Stimulated activated CD8-positive, alpha-beta memory T cell treated with anti-CD3 and anti-CD28 coated beads, Interleukin-4, amount 100 ng/mL, for 48 hours (primary cell): ENCODE results near the gene PPP1R2.
"Not testable (repeated sequence)": the region's sequence is repeated elsewhere in the genome, so short reads cannot be mapped to it uniquely, and the experiment has no call there.

Source experiments
- DNase-seq: peaks from one replicate; pipeline ENCODE4 v3.0.0-alpha.2; 2020

The PPP1R2 gene

DNA sequence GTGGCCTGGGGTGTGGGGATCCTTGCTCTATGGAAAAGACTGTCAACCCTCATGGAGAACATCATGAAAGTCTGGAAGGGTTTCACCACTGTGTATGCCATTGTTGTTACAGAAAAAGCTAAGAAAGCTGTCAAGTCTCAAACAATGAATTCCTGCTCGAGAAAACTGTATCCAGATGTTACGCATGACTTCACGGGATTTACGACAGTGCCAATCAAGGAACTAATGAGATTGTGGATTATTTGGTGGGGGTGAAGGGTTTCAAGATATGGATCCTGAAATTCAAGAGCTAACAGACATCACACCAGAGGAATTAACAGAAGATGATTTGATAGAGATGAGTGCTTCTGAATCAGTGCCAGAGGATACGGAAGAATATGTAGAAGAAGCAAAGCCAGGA is 7.8 kb downstream of the PPP1R2 start:
- no peak for DNase-seq

DNA sequence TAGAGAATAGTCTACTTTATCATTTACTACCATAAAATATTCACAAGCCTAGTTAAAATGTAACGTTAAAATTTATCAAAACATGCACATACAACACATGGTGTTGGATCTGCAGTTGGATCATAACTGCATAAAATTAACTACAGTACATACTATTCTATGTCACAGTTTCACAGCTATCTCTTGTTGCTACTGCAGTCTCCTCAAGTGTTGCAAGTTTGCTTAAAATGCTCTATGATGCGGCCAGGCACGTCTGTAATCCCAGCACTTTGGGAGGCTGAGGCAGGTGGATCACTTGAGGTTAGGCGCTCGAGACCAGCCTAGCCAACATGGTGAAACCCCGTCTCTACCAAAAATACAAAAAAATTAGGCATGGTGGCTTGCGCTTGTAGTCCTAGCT is 10.3 kb downstream of the PPP1R2 start:
- no peak for DNase-seq

DNA sequence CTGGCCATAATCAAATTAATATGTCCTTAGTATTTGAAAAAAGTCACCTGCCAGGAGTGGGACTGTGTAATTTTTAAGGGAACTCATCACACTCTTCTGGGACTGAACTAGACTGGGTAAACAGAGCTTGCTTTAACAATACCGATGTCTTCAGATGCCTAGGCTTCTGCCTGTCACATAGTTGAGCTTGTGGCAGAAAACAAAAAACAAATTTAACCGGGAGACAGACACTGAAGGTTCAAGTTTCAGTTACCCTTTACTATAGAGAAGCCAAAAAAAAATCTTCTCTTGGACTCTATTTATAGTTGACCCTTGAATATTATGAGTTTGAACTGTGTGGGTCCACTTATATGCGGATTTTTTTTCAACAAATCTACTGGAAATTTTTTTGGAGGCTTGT is 10.8 kb downstream of the PPP1R2 start:
- DNase-seq, result no peak

DNA sequence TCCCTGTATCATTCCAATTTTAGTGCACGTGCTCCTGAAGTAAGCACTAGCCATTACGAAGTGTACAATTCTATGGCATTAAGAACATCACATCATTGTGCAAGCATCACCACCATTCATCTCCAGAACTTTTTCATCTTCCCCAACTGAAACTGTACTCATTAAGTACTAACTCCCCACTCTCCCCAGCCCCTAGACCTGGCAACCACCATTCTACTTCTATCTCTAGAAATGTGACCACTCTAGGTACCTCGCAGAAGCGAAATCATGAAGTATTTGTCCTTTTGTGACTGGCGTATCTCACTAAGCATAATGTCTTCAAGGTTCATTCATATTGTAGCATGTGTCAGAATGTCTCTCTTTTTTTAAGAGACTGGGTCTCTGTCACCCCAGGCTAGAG is 11.4 kb downstream of the PPP1R2 start:
- no peak for DNase-seq

DNA sequence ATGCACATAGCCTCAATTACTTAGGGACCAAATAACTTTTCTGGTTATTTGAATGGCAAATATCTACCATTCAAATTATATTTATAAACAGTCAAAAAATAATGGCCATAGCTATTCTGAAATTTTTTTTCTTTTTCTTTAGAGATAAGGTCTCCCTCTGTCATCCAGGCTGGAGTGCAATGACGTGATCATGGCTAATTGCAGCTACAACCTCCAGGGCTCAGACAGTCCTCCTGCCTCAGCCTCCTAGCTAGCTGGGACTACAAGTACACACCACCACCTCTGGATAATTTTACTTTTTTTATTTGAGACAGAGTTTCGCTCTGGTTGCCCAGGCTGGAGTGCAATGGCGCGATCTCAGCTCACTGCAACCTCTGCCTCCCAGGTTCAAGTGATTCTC is 16.6 kb downstream of the PPP1R2 start:
- DNase-seq, result no peak

DNA sequence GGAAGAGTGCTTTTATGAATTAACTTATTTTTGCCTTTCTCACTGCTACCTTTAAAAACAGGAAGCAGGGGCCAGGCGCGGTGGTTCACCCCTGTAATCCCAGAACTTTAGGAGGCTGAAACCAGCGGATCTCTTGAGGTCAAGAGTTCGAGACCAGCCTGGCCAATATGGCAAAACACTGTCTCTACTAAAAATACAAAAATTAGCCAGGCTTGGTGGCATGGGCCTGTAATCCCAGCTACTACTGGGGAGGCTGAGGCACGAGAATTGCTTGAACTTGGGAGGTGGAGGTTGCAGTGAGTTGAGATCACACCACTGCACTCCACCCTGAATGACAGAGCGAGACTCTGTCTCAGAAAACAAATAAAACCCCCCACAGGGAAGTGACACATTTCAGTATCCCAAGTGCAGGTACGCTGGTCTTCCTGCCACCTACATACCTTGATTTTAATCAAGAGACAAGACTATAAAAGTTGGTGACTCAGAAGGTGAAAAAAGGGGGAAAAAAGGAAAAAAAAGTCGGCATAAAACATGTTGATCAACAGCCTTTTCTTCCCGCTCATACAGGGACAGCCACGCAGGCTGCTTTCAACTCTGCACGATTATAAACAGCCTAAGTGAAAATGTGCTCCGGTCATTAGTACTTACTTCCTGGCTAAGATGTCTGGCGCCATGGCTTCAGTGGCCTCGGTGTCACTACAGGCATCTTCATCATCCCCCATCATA is 18.8 kb downstream of the PPP1R2 start:
- DNase-seq, result peak; percentile 44

DNA sequence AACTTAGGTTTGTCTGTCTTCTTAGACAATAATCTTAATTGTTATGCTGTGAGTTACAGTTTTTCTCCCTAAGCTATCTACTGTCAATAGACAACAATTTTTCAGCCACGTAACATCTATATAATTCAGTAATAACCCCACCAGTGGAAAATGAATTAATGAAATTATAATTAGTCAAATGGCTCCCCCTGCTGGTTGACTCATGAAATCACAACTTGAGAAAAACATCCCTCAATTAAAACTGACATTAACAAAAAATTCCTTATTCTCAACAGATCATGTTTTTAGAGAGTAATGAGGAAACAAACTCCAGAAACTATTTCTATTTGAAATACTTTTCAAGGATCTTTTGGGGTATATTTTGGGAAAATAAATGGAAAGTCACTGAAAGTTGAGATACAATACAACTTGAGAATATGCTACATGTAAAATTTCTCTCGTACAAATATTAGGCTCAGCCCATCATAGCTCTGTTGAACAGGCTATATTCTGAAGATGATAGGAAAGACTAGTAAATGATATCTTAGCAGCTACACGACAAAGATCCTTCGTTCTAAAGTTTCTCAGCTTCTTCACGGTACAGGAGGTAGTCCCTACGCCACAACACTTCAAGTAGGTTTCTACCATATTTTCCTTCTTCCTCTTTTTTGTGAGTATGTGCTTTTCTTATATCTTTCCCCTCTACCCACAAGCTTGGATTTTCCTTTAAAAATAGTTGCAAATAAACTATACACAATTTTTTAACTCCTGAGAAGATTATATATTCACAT is 20.7 kb downstream of the PPP1R2 start:
- DNase-seq, result no peak

DNA sequence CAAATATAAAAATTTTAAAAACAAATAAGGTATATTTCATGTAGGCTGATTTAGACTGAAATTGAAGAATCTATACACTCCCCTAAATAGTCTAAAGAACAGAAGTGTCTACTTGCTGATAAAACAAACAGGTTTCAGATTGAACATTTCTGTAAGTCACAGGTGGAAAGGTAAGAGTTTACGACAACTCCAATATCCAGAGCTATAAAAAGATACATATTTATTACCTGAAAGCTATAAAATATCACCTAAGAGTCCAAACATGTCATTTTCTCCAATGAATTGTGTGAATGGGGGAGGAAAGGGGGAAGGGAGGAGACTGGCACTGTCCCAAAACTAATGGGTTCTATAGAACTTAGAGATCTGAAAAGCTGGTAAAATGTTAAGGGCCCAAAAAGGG is 26.1 kb downstream of the PPP1R2 start:
- no peak for DNase-seq

DNA sequence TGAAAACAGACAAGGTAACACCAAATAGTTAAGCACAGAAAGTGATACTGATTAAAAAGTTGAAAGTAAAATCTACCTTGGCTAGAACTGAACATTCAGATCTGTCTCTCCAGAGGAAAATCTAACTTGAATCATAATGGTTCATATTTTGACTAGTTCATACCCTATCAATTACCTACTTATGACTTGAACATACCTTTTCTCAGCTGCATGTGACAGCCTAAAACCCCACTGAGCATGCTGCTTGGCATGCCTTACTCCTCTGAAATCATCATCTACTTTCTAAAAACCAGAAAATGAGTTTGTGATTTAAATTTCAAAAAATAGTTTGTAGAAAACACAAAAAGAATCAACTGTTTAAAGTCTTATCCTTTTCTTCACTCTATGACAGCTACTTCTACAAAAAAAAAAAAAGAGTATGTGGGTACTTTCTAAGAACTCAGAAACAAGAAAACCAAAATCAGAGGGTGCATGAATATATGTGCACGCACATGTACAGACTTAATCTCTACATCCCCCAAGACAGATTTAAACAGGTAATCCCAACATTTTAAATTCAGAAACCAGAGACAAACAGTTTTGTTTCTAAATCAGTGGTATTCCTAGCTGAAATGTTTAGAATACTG is 28.4 kb downstream of the PPP1R2 start:
- not testable (repeated sequence) for DNase-seq

DNA sequence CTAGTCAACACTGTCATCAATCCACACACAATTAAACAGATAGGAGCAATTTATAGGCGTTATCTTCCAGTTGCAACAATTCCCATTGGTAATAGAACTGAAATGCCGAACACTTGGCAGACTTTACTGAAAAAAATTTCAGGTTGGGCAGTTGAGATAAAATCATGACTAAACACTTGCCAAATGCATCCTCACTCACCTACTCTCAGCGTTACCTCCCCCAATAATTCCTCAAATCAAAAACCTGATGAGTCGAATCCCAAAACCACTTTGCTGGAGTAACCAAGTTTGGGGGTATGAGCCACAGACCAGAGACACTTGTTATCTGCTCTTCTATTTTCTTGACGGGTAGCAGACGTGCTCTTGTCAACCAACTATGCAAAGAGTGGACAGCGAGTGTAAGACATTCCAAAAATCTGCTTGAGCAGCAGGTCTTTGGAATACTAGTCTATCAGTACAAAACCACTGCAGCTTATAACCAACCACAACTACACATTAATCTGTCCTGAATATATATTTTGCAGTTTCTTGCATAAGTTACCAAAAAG is 30.3 kb downstream of the PPP1R2 start:
- DNase-seq, result no peak

DNA sequence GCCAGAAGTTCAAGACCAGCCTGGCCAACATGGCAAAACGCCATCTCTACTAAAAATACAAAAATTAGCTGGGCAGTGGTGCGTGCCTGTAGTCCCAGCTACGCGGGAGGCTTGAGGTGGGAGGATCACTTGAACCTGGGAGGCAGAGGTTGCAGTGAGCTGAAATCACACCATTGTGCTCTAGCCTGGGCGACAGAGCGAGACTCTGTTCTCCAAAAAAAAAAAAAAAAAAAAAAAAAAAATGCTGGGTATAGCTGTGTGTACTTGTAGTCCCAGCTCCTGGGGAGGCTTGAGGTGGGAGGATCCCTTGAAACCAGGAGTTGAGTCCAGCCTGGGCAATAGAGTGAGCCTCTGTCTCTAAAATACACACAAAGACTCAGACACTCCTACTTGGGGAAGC is 32.0 kb downstream of the PPP1R2 start:
- no peak for DNase-seq

DNA sequence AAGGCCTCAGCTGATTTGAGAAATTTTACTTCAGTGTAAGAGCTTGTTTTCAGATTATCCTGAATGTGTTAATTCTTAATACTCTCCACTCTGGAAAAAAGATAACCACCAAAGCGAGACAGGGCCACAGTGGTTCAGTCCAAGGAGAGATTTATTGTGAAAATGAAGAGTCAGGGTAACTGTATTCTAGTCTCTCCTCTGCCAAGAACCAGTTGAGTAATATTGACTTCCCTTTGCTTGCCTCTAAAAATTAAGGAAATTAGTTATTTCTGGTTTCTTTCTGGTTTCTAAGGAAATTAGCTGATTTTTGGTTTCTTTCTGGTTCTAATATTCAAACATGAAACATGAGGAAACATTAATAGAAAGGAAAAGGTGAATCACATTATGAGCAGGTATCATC is 34.9 kb downstream of the PPP1R2 start:
- no peak for DNase-seq

DNA sequence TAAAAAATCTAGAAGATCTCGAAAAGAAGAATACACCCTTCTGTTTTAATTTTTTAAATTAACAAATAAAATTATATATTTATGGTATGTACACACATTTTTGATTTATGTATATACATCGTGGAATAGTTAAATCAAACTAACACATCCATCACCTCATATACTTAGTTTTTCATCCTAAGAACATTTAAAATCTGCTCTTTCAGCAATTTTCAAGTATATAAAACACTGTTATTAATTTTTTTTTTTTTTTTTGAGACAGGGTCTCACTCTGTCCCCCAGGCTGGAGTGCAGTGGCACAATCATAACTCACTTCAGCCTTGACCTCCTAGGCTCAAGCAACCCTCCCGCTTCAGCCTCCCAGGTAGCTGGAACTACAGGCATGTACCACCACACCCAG is 67.5 kb downstream of the PPP1R2 start:
- no peak for DNase-seq

DNA sequence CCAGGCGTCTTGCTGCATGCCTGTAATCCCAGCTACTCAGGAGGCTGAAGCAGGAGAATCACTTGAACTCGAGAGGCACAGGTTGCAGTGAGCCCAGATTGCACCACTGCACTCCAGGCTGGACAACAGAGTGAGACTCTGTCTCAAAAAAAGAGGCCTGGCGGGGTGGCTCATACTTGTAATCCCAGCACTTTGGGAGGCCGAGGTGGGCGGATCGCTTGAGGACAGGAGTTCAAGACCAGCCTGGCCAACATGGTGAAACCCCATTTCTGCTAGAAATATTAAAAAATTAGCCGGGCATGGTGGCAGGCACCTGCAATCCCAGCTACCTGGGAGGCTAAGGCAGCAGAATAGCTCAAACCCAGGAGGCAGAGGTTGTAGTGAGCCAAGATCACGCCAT is 68.0 kb downstream of the PPP1R2 start:
- DNase-seq, result not testable (repeated sequence)

DNA sequence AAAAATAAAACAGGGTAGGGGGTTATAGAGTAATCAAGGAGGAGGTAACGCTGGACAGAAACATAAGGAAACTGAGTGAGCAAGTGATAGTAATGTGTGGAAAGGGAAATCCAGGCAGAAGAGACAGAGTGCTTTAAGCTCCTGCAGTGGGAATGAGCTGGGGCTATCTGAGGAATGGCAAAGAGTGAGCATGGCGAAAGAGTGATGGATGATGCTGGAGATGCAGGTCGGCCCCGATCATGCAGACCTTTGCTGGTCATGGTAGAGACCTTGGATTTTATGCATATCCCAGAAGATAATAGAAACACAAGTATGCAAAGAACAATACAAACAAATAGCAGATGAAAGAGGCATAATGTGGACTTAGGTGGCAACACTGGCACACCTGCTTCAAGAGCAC is 74.3 kb downstream of the PPP1R2 start:
- DNase-seq, result no peak

DNA sequence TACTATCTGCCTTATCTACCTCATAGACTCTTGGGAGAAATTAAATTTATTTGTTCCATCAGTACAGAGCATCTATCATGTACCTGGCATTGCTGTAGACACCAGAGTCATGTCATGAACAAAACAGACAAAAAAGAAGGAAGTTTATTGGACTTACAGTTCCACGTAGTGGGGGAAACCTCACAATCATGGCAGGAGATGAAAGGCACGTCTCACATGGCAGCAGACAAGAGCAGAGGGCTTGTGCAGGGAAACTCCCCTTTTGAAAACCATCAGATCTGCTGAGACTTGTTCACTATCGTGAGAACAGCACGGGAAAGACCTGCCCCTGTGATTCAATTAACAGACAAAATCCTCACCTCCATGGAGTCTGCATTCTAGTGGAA is 74.7 kb downstream of the PPP1R2 start:
- DNase-seq, result peak; percentile 32

DNA sequence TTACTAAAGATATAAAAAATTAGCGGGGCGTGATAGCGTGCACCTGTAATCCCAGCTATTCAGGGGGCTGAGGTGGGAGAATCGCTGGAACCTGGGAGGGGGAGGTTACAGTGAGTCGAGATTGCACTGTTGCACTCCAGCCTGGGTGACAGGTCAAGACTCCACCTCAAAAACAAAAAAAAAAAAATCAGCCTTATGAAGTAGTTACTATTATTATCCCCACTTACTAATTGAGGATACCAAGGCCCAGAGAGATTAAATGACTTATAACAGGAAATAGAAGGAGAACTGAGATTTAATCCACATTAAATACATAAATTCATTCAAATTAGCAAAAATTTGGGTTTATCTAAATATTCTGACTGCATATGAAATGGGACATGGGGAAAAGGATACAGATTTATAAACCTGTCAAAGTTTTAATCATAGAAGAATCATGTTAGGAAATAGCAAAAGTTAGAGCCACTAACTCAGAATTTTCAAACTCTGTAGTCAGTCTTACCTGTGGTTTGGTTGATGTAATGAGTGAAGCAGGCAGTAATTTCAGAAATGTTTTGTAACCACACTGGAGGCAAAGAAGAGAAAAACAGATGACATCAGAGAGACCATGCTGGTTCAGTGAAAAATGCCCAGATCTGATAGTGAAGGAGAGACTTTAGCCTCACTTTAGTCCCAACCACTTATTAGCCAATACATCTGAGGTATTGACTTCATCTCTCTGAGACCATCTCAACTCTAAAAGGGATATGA is 75.3 kb downstream of the PPP1R2 start:
- no peak for DNase-seq

DNA sequence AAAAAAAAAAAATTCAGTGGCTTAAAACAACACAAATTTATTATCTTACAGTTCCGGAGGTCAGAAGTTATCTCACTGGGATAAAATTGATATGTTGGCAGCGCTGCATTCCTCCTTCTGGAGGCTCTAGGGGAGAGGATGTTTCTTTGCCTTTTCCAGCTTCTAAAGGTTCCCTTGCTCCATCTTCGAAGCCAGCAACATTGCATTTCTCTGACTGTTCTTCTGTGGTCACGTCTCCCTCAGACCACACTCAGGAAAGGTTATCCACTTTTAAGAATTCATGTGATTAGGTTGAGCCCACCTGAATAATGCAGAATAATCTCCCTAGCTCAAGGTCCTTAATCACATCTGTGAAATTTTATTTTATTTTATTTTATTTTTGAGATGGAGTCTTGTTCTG is 76.9 kb downstream of the PPP1R2 start:
- DNase-seq, result no peak
